Measurements from ENCODE around the gene TK2.

GRCh38 chr16:66479661-66480264, 70.2 kb downstream of the TK2 start:
- TF ChIP-seq, protein P1, sequence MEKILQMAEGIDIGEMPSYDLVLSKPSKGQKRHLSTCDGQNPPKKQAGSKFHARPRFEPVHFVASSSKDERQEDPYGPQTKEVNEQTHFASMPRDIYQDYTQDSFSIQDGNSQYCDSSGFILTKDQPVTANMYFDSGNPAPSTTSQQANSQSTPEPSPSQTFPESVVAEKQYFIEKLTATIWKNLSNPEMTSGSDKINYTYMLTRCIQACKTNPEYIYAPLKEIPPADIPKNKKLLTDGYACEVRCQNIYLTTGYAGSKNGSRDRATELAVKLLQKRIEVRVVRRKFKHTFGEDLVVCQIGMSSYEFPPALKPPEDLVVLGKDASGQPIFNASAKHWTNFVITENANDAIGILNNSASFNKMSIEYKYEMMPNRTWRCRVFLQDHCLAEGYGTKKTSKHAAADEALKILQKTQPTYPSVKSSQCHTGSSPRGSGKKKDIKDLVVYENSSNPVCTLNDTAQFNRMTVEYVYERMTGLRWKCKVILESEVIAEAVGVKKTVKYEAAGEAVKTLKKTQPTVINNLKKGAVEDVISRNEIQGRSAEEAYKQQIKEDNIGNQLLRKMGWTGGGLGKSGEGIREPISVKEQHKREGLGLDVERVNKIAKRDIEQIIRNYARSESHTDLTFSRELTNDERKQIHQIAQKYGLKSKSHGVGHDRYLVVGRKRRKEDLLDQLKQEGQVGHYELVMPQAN (IDR thresholded peaks at IDR 0.05; ENCODE audit: borderline replicate concordance) = no peak
- no peak for TF ChIP-seq POLR2A (conservative IDR thresholded peaks at IDR 0.05)
- no peak for TF ChIP-seq CTCF (IDR thresholded peaks at IDR 0.05 in 2 of 3, conservative IDR thresholded peaks at IDR 0.05 in 1 of 3; ENCODE audit: insufficient read depth in 2 of 3, low read depth in 1 of 3, low read length in 3 of 3)
- no peak for TF ChIP-seq TAF1 (IDR thresholded peaks at IDR 0.05; ENCODE audit: control insufficient read depth, extremely low read depth, insufficient read depth, low read length, severe bottlenecking)
- TF ChIP-seq ZNF707 (CRISPR knock-in tag; conservative IDR thresholded peaks at IDR 0.05) = no peak
- TF ChIP-seq RAD21 (CRISPR knock-in tag; conservative IDR thresholded peaks at IDR 0.05 in 1 of 2, IDR thresholded peaks at IDR 0.05 in 1 of 2) = no peak
- no peak for TF ChIP-seq KDM2B (CRISPR knock-in tag; IDR thresholded peaks at IDR 0.05)
